H4 (cell line): Measurements from ENCODE around the gene QRICH2. TPM values are rescaled to one million over a fixed set of nuclear protein-coding genes. Genes with fewer than 3 reads are reported as not detected.
"Not testable (repeated sequence)": the region's sequence is repeated elsewhere in the genome, so short reads cannot be mapped to it uniquely, and the experiment has no call there.

Experiments used
- DNase-seq: peaks from one replicate; pipeline ENCODE4 v3.0.0-alpha.2; 2015; ENCODE audit warnings: low spot score
- total RNA-seq: library from RNA; depleted of rRNA; stranded (reverse); fragments of >200 nt; shearing (Covaris generic); gene quantifications from 2 replicates; pipeline ENCODE4 v1.2.3, GENCODE V29; 2014

QRICH2 gene
- total RNA-seq, 1 experiment from 2014 or later = 2.3 TPM

DNA sequence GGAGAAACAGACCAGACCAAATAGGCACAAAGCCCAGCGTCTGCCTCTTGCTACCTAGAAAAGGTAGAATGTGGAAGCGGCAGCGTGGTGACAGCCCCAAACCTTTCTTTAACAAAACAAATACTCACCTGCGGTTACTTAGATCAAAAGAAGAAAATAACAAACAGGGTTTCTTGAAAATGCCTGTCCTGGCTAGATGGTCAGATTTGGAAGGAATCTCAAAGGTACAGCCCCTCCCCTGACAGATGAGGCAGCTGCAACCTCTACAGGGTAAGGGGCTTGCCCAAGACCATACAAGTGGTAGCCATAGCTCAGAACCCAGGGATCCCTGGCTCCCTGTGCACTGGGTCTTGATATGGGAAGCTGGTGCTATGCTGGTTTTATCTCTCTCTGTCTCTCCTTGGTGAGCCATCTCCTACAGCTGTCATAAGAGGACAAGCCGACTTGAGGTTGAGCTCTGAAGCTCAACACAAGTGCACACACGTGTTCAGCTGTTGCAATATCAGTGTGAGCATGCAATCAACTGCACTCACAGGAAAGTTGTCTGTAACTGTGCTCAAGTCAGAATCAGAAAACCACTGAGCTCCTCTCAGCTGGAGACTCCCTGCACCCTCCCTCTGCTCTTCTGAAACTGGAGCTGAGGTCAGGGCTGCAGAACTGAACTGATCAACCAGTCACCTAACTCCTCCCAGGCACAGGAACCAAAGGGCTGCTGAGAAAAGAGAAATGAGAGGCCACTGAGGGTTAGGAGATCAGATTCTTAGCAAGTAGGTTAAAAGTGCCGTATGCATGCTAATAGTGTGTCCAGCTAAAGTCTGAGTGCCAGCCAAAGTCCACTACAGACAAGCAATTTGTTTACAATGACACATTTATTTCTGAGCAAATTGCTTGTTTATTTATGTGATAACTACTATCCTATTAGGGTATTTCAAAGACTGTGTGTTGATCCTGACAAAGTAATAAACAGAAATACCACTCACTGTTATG, 61.7 kb downstream of the QRICH2 start:
- no peak for DNase-seq

DNA sequence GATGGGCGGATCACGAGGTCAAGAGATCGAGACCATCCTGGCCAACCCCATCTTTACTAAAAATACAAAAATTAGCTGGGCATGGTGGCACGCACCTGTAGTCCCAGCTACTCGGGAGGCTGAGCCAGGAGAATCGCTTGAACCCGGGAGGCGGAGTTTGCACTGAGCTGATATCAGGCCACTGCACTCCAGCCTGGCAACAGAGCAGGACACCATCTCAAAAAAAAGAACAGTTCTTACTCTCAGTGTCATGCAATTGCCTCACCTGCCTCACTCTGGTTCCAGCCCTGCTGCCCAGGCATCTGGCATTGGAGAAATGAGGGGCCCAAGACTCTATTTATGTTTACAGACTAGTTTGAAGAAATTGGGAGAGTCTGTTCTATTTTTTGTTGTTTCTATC, 63.4 kb downstream of the QRICH2 start:
- not testable (repeated sequence) for DNase-seq

- no peak for DNase-seq
These were observed 64.0 kb downstream of the QRICH2 start for GRCh38 chr17:76243826-76244679.

GRCh38 chr17:76241691-76242255, 66.3 kb downstream of the QRICH2 start:
- DNase-seq = no peak

DNA sequence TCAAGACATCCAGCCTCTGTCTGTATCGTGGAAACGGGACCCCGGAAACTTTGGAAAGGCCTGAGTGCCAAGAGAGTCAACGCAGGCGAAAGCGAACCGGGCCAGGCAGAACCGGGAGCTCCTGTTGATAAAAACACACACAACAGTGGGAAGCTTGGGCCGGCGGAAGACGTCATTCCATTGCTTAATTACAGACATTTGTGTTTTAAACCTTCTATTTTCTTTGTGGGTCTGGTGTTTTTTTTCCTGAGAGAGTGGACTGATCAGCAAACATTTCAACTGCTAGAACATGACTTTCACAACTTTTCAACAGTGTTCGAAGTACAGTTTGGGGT, 66.9 kb downstream of the QRICH2 start:
- no peak for DNase-seq

- DNase-seq = peak; percentile 51
These were observed 67.4 kb downstream of the QRICH2 start, which contains the start of gene RNF157 for GRCh38 chr17:76240461-76241203. Gene RNF157 (minus strand): TSS chr17:76240493. CDS start chr17:76240240, 253 bp downstream.

- DNase-seq = no peak
These were observed 68.4 kb downstream of the QRICH2 start for GRCh38 chr17:76239538-76240274.

GRCh38 chr17:76238847-76239537, 69.1 kb downstream of the QRICH2 start:
- no peak for DNase-seq

- no peak for DNase-seq
These were observed 70.2 kb downstream of the QRICH2 start for GRCh38 chr17:76237859-76238313.

GRCh38 chr17:76236603-76237002, 71.5 kb downstream of the QRICH2 start:
- no peak for DNase-seq

GRCh38 chr17:76235883-76236282, 72.2 kb downstream of the QRICH2 start:
- DNase-seq = no peak

- no peak for DNase-seq
These were observed 73.8 kb downstream of the QRICH2 start for GRCh38 chr17:76234354-76234679.

DNA sequence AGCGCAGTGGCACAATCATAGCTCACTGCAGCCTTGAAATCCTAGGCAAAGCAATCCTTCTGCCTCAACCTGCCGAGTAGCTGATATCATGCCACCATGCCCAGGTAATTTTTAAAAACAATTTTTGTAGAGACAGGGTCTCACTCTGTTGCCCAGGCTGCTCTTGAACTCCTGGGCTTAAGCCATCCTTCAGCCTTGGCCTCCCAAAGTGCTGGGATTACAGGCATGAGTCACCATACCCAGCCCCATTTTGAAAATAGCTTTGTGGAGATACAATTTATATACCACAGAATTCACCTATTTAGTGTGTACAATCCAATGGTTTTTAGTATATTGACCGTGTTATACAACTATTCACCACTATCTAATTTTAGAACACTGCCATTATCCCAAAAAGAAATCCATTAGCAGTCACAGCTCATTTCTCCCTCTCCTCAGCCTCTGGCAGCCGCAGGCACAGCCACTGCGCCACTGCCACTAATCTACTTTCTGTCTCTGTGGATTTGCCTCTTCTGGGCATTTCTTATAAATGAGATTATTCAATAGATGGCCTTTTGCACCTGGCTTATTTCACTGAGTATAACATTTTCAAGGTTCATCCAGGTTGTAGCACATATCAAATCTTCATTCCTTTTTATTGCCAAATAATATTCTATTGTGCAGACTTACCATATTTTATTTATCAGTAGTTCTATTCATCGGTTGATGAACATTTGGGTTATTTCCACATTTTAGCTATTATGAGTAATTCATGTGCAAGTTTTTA, 74.3 kb downstream of the QRICH2 start:
- DNase-seq = no peak

DNA sequence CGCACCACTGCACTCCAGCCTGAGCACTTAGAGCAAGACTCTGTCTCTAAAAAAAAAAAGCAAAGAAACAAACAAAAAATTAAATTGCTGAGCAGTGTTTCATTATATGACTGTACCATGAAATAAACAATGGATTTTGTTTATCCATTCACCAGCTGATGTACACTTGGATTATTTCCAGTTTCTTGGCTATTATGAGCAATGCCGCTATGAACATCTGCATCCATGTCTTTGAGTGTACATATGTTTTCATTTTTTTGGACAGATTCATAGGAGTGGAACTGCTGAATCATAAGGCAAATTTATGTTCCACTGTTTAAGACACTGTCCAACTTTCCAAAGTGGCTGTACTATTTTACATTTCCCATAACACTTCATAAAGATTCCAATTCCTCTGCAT, 75.7 kb downstream of the QRICH2 start:
- peak; percentile 60 for DNase-seq

DNA sequence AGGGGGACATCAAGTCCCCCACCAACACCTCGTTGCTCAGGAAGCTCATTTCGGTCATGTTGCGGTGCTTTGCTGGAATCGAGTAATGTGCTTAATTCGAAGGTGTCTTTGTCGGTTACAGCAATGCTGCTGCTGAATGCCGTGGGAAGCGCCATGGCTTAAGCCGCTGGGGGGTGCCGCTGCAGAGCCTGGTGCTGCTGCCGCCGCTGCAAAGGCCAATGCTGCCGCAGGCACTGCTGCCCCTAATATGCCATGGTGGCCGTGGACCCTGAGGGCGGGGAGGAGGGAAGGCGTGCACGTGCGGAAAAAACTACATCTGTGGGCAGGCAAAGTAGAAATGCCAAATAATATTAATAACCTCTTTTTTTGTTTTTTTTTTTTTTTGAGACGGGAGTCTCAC, 81.3 kb downstream of the QRICH2 start:
- DNase-seq = not testable (repeated sequence)

DNA sequence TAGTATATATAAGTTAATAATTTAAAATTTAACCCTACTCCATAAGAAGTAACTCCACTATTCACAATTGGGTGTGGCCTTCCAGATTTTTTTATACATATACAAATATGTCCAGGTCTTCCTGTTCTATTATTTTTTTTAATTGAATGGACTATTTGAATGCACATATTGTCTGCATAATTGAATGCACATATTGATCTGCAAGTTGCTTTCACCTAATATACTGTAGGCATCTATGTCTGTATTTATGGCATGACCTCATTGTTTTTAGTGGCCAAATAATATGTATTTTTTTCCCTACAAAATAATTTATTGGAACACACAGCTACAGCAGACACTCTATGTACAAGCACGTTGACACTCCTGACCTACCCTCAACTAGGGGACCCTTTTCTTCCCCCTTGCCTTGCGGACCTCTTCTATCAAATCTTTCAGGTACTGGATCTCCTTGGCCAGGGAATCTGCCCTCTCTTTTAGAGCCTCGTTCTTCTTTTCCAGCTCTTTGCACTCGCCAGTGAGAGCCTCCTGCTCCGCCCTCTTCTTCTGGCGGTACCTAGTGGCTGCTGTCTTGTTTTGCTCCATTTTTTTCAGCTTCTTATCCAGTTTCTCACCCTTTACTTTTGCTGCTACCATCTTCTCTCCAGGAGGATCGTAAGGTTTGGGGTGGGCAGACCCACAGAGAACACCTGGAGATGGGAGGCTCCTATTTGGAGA, 82.5 kb downstream of the QRICH2 start:
- not testable (repeated sequence) for DNase-seq
